Suprapubic skin (tissue), 3 donors: ENCODE measurements around the gene DFFA.

Source experiments
- POLR2A ChIP-seq, 2 donors: fragments of 450-650 bp; IDR thresholded peaks; one replicate each; pipeline ENCODE4 v1.6.1; 2017; ENCODE audit warnings: antibody characterized with exemption in 2 of 2, mild to moderate bottlenecking in 2 of 2, moderate library complexity in 2 of 2
- TF ChIP-seq, protein P1 (sequence below), 2 donors: fragments of 200-600 bp in 1 of 2; fragments of 450-650 bp in 1 of 2; sonication (generic) in 1 of 2; IDR thresholded peaks; one replicate each; pipeline ENCODE4 v1.5.1; 2016 to 2019; ENCODE audit warnings: antibody characterized with exemption in 2 of 2, mild to moderate bottlenecking in 1 of 2, moderate library complexity in 1 of 2

DNA sequence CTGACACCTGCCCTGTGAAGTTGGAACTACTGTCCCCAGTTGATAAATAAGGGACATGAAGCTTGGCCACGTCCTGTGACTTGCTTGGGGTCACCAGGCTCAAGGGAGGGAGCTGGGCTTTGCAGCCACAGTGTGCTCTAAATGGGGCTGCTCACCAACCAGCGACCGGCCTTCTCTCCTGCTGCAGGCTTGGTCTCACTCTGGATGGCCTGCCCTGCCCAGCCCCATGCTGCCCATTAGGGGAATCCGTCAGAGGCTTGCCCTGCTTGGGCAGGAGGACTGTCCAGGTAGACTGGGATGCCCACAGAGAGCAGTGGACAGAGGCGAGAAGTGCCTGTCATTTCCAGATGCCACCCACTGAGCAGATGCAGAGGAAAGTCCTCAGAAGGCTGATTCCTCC lies 43.3 kb downstream of the DFFA start:
- TF ChIP-seq POLR2A (IDR thresholded peaks at IDR 0.05), result no peak
- TF ChIP-seq, protein P1, sequence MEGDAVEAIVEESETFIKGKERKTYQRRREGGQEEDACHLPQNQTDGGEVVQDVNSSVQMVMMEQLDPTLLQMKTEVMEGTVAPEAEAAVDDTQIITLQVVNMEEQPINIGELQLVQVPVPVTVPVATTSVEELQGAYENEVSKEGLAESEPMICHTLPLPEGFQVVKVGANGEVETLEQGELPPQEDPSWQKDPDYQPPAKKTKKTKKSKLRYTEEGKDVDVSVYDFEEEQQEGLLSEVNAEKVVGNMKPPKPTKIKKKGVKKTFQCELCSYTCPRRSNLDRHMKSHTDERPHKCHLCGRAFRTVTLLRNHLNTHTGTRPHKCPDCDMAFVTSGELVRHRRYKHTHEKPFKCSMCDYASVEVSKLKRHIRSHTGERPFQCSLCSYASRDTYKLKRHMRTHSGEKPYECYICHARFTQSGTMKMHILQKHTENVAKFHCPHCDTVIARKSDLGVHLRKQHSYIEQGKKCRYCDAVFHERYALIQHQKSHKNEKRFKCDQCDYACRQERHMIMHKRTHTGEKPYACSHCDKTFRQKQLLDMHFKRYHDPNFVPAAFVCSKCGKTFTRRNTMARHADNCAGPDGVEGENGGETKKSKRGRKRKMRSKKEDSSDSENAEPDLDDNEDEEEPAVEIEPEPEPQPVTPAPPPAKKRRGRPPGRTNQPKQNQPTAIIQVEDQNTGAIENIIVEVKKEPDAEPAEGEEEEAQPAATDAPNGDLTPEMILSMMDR (IDR thresholded peaks at IDR 0.05), result no peak
